Natural killer cell treated with Interleukin-12 subunit alpha and Interleukin-12 subunit beta and Interleukin-15 and Interleukin-18, amount 100 ng/mL, for 72 hours (primary cell): Measurements from ENCODE around the gene DDI2. TPM values are rescaled to one million over a fixed set of nuclear protein-coding genes. Genes with fewer than 3 reads are reported as not detected.

ENCODE experiments used
- ATAC-seq, 2 donors: fragments of 150-1000 bp; cut with Tn5 transposase in 1 of 2; sonication (Bioruptor Pico), chemical (Tn5 transposase) in 1 of 2; 2 replicates each; pipeline ENCODE4 v1.10.0; 2021
- DNase-seq: peaks from one replicate; pipeline ENCODE4 v3.0.0; 2022; ENCODE audit warnings: low spot score
- H3K27ac Mint-ChIP-seq, 2 donors: 1 replicate in 1 of 2; 2 replicates in 1 of 2; pipeline ENCODE4 v1.8.0; 2022; ENCODE audit warnings: mixed read lengths in 2 of 2, mild to moderate bottlenecking in 1 of 2, moderate library complexity in 1 of 2
- H3K27me3 Mint-ChIP-seq, 2 donors: 1 replicate in 1 of 2; 2 replicates in 1 of 2; pipeline ENCODE4 v1.8.0; 2022; ENCODE audit warnings: mixed read lengths in 2 of 2
- H3K36me3 Mint-ChIP-seq: one replicate; pipeline ENCODE4 v1.8.0; 2022; ENCODE audit warnings: mixed read lengths
- H3K4me1 Mint-ChIP-seq, 2 donors: 1 replicate in 1 of 2; 2 replicates in 1 of 2; pipeline ENCODE4 v1.8.0; 2022; ENCODE audit warnings: low read depth in 2 of 2, mixed read lengths in 2 of 2, mild to moderate bottlenecking in 1 of 2
- H3K4me3 Mint-ChIP-seq: one replicate; pipeline ENCODE4 v1.8.0; 2022; ENCODE audit warnings: mixed read lengths
- H3K9me3 Mint-ChIP-seq: 2 replicates; pipeline ENCODE4 v1.8.0; 2022; ENCODE audit warnings: mixed read lengths
- total RNA-seq, 2 donors: library from RNA; stranded (reverse); gene quantifications; one replicate each; pipeline ENCODE4 v1.2.3, GENCODE V29; 2022

DDI2 gene
- total RNA-seq, 2 donors from 2014 or later, result 35.0 to 55.4 TPM

DNA sequence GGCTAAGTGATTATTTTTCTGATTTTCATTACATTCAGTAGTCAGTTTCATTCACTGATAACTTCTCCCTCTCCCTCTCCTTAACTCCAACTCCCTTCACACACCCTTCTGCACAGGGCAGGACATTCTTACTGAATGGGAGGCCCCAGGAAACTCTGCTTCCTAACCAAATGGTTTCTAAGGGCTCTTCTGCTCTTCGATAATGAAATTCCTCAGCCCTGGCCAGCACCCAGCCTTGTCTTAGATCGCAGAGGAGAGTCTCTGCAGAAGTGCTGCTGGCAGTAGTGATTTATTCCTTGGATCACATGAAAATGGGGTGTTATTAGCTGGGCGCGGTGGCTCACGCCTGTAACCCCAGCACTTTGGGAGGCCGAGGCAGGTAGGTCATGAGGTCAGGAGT, 83.2 kb downstream of the DDI2 start:
- Mint-ChIP-seq H3K27ac (no peak overlapping the region), H3K36me3 (no peaks in the 10 kb centered on the region), H3K4me3 (no peak overlapping the region), H3K9me3 (no peaks in the 10 kb centered on the region), H3K27me3 (no peaks in the 10 kb centered on the region), H3K4me1 (peaks cover 12 to 32% of the 10 kb centered on the region in 2 donors)
- no peak for DNase-seq
- no peak for ATAC-seq

- DNase-seq (no peak), ATAC-seq (no peak)
- Mint-ChIP-seq H3K9me3 (no peaks in the 10 kb centered on the region), H3K27ac (no peak overlapping the region), H3K4me3 (no peak overlapping the region), H3K4me1 (peaks cover 11 to 32% of the 10 kb centered on the region in 2 donors), H3K27me3 (no peaks in the 10 kb centered on the region), H3K36me3 (no peaks in the 10 kb centered on the region)
These were observed 84.5 kb downstream of the DDI2 start for GRCh38 chr1:15701784-15702183.

DNA sequence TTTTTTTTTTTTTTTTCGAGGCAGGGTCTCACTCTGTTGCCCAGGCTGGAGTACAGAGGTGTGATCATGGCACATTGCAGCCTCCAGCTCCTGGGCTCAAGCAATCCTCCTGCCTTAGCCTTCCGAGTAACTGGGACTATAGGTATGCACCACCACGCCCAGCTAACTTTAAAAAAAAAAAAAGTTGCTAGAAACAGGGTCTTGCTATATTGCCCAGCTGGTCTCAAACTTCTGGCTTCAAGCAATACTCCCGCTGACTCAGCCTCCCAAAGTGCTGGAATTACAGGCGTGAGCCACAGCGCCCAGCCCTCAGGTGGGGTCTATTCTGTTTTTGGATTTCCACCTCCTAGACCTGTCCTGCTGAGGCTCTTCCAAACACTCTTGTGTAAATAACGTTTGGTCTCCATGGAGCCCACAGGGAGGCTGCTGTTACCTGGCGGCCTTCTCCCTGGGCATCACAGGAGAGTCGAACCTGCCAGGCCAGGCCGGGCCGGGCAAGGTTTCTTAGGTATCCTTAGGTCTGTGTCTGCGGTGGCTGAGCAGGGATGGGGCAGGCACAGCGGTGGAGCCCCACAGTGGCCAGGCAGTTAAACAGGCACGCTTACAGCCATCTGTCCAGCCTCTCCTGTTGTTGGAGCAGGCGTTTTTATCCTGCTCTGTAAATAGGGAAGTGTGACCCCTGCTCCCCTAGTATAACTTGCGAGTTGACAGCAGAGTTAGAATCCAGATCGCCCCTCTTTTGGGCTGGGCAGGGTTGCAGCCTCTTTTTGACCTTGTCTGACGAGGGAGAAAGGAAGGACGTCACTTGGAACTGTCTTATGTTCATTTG, 85.7 kb downstream of the DDI2 start:
- no peaks in the 10 kb centered on the region for H3K9me3 Mint-ChIP-seq
- peaks cover 4 to 24% of the 10 kb centered on the region in 2 donors for H3K4me1 Mint-ChIP-seq
- H3K27ac Mint-ChIP-seq, result no peak overlapping the region
- ATAC-seq, result no peak
- no peak overlapping the region for H3K4me3 Mint-ChIP-seq
- no peaks in the 10 kb centered on the region for H3K36me3 Mint-ChIP-seq
- no peaks in the 10 kb centered on the region for H3K27me3 Mint-ChIP-seq
- DNase-seq, result no peak

DNA sequence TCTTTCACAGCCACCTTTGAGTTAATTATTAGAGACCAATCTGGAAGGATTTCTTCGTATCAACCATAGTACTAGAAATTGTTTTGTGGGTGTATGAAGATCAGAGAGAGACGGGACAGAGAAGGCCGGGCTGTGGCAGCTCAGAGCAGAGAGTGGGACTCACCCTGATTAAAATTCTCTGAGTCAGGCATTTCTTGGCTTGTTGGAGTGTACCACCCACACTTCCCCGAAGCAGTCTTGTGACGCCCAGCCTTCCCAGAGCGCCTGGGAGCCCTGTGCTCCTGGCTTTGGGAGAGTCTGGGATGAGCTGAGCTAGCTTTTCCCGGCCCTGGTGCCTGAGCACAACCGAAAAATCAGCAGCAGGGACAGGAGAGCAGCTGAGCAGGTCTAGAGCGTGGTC, 86.3 kb downstream of the DDI2 start:
- H3K4me1 Mint-ChIP-seq, result peaks cover 4 to 24% of the 10 kb centered on the region in 2 donors
- H3K4me3 Mint-ChIP-seq, result no peak overlapping the region
- DNase-seq, result no peak
- no peaks in the 10 kb centered on the region for H3K27me3 Mint-ChIP-seq
- no peaks in the 10 kb centered on the region for H3K9me3 Mint-ChIP-seq
- no peak overlapping the region for H3K27ac Mint-ChIP-seq
- H3K36me3 Mint-ChIP-seq, result no peaks in the 10 kb centered on the region
- ATAC-seq, result no peak

DNA sequence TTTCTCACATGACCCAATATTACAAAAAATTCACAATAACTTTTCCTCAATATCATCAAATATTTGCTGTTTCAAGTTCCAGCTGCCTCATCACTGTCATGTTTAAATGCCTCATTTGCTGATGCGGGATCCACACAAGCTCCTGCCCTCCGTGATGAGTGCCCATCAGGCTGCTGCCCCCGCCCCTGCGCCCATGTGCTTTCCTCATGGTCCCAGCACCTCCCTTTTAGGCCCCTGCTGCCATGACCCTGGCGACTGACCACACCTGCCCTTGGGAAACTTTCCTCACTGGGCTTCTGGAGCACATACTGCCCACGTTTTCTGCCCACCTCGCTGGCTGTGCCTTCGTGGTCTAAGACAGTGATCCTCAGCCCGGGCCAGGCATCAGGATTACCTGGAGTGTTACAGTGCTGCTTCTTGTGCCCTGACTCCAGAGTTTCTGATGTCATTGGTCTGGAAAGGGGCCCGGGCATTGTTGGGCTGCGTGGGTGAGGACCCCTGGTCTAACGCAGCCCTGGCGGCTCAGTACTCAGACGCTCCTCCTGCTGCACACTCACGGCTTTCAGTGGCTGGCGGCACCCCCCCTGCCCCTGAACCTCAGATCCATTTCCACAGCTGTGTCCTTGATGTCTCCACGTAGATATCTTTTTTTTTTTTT, 87.4 kb downstream of the DDI2 start:
- H3K4me3 Mint-ChIP-seq, result no peak overlapping the region
- ATAC-seq (no peak), DNase-seq (no peak)
- H3K27me3 Mint-ChIP-seq, result no peaks in the 10 kb centered on the region
- peaks cover 4 to 27% of the 10 kb centered on the region in 2 donors for H3K4me1 Mint-ChIP-seq
- H3K36me3 Mint-ChIP-seq, result no peaks in the 10 kb centered on the region
- no peaks in the 10 kb centered on the region for H3K9me3 Mint-ChIP-seq
- H3K27ac Mint-ChIP-seq, result no peak overlapping the region

DNA sequence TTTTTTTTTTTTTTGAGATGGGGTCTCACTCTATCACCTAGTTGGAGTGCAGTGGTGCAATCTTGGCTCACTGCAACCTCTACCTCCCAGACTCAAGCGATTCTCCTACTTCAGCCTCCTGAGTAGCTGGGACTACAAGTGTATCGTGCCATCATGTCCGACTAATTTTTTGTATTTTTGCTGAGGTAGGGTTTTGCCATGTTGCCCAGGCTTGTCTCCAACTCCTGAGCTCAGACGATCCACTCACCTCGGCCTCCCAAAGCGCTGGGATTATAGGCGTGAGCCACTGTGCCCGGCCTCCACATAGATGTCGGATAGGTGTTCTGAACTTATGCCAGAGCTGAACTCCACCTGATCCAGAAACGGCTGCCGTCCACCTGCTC, 87.9 kb downstream of the DDI2 start:
- no peaks in the 10 kb centered on the region for H3K27me3 Mint-ChIP-seq
- peaks cover 4 to 27% of the 10 kb centered on the region in 2 donors for H3K4me1 Mint-ChIP-seq
- H3K4me3 Mint-ChIP-seq, result no peak overlapping the region
- ATAC-seq, result no peak
- no peaks in the 10 kb centered on the region for H3K9me3 Mint-ChIP-seq
- H3K36me3 Mint-ChIP-seq, result no peaks in the 10 kb centered on the region
- no peak overlapping the region for H3K27ac Mint-ChIP-seq
- no peak for DNase-seq

- ATAC-seq (no peak), DNase-seq (no peak)
- no peaks in the 10 kb centered on the region for H3K36me3 Mint-ChIP-seq
- H3K4me1 Mint-ChIP-seq, result peaks cover 9 to 27% of the 10 kb centered on the region in 2 donors
- H3K27ac Mint-ChIP-seq, result no peak overlapping the region
- H3K9me3 Mint-ChIP-seq, result no peaks in the 10 kb centered on the region
- no peak overlapping the region for H3K4me3 Mint-ChIP-seq
- H3K27me3 Mint-ChIP-seq, result no peaks in the 10 kb centered on the region
These were observed 89.5 kb downstream of the DDI2 start for GRCh38 chr1:15706751-15707150.

DNA sequence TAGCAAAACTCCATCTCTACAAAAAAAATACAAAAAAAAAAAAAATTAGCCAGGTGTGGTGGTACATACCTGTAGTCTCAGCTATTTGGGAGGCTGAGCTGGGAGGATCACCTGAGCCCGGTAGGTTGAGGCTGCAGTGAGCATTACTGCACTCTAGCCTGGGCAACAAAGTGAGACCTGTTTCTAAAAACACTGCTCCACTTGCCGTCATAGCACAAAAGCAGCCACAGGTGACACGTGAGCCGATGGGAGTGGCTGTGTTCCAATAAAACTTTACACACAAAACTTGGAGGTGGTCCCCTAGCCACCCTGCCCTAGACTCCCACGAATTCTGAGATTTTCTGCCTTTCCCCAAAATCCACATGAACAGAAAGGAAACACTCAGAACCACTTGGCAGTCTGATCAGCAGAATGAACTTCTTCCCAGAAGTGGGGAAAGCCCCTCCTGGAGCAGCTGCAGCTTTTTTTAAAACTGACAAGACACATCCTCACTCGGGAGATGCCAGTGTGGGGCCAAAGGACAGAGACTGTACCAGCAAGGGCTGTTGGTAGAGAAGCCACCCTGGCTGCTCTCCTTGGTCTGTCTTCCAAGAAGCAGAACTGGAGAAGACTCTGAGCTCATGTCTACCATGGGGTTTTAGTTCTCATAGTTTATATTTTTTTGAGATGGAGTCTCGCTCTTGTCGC, 90.1 kb downstream of the DDI2 start:
- Mint-ChIP-seq H3K9me3 (no peaks in the 10 kb centered on the region), H3K27me3 (no peaks in the 10 kb centered on the region), H3K4me3 (no peak overlapping the region), H3K36me3 (no peaks in the 10 kb centered on the region), H3K27ac (no peak overlapping the region), H3K4me1 (peaks cover 9 to 29% of the 10 kb centered on the region in 2 donors)
- DNase-seq (no peak), ATAC-seq (no peak)

GRCh38 chr1:15708486-15709137, 91.4 kb downstream of the DDI2 start:
- H3K4me1 Mint-ChIP-seq, result peaks cover 9 to 30% of the 10 kb centered on the region in 2 donors
- H3K9me3 Mint-ChIP-seq, result no peaks in the 10 kb centered on the region
- no peak overlapping the region for H3K4me3 Mint-ChIP-seq
- DNase-seq, result no peak
- H3K27me3 Mint-ChIP-seq, result no peaks in the 10 kb centered on the region
- H3K27ac Mint-ChIP-seq, result no peak overlapping the region
- no peaks in the 10 kb centered on the region for H3K36me3 Mint-ChIP-seq
- ATAC-seq, result no peak

- Mint-ChIP-seq H3K9me3 (no peaks in the 10 kb centered on the region), H3K4me1 (peaks cover 9 to 26% of the 10 kb centered on the region in 2 donors), H3K36me3 (no peaks in the 10 kb centered on the region), H3K27ac (no peak overlapping the region), H3K27me3 (no peaks in the 10 kb centered on the region), H3K4me3 (no peak overlapping the region)
- ATAC-seq (no peak), DNase-seq (no peak)
These were observed 92.0 kb downstream of the DDI2 start for GRCh38 chr1:15709226-15709625.

DNA sequence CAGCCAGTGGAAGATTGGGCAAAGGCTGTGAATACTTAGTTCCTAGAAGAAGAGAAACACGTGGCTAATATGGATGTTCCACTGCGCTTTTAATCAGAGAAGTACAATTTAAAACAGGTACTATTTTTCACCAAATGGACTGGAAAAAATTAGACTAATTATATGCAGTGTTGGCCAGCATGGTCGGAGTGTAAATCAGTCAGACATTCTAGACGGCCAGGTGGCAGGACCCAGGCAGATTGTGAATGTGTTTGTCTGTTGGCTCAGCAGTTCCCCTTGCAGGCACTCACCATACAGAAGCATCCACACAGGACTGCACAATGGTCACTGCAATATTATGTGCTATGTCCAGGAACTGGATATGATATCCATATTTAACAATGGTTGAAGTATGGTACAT, 94.9 kb downstream of the DDI2 start:
- H3K4me3 Mint-ChIP-seq, result no peak overlapping the region

GRCh38 chr1:15714406-15715136, 97.3 kb downstream of the DDI2 start:
- H3K27me3 Mint-ChIP-seq, result no peaks in the 10 kb centered on the region
- H3K36me3 Mint-ChIP-seq, result no peaks in the 10 kb centered on the region
- no peaks in the 10 kb centered on the region for H3K9me3 Mint-ChIP-seq
- DNase-seq (no peak), ATAC-seq (no peak)
- H3K4me3 Mint-ChIP-seq, result no peak overlapping the region
- H3K4me1 Mint-ChIP-seq, result peaks cover 5 to 17% of the 10 kb centered on the region in 2 donors
- no peak overlapping the region for H3K27ac Mint-ChIP-seq

More for the DNA sequence above, 94.9 kb downstream of the DDI2 start:
- DNase-seq, result no peak
- H3K27me3 Mint-ChIP-seq, result no peaks in the 10 kb centered on the region
- peak overlapping the region in 1 of 2 donors; percentile 9 for H3K27ac Mint-ChIP-seq
- ATAC-seq, result peak in 1 of 2 donors; percentile 60
- no peaks in the 10 kb centered on the region for H3K36me3 Mint-ChIP-seq
- peaks cover 5 to 19% of the 10 kb centered on the region in 2 donors for H3K4me1 Mint-ChIP-seq
- H3K9me3 Mint-ChIP-seq, result no peaks in the 10 kb centered on the region

DNA sequence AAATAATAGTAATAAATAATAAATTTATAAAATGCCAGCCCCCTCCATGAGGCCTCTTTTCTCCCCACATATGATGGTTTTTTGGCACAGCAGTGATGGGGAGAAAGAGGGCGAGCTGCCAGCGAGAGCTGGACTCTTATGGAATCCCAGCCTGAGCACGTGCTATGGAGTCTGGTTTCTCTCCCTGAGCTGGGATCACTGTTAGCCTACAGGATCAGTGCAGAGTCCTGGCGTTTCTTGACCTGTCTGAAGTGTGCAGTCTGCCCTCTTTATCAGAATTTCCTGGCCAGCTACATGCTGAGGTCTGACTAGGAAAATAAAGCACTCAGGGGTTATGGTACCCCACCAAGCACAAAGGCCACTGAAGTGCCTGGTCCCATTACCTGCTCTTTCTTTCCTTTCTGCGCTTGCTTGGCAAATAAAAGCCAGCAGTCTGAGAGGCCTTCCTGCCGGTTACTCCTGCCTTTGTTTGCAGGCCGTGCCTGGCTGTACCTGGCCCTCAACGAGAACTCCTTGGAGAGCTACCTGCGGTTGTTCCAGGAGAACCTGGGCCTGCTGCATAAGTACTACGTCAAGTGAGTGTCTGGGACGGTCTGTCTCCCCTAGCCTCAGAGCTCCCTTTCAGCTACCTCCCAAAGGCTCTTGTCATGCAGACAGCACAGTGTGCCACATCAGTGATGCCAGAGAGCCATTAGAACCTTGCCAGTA, 100.3 kb downstream of the DDI2 start:
- DNase-seq (no peak), ATAC-seq (no peak)
- Mint-ChIP-seq H3K4me1 (peaks cover 0 to 6% of the 10 kb centered on the region in 2 donors), H3K4me3 (no peak overlapping the region), H3K36me3 (no peaks in the 10 kb centered on the region), H3K27me3 (no peaks in the 10 kb centered on the region), H3K9me3 (no peaks in the 10 kb centered on the region), H3K27ac (no peak overlapping the region)
